Stimulated activated CD8-positive, alpha-beta memory T cell treated with anti-CD3 and anti-CD28 coated beads, Interleukin-4, amount 100 ng/mL, for 24 hours (primary cell): ENCODE results near the gene ZNF598.

Experiments
- DNase-seq: peaks from one replicate; pipeline ENCODE4 v3.0.0-alpha.2; 2020; ENCODE audit warnings: low read depth

Gene ZNF598

GRCh38 chr16:2006317-2006716 lies 3.3 kb downstream of the ZNF598 start:
- DNase-seq, result no peak

- DNase-seq, result no peak
Measured at GRCh38 chr16:2005646-2006045, 4.0 kb downstream of the ZNF598 start.

DNA sequence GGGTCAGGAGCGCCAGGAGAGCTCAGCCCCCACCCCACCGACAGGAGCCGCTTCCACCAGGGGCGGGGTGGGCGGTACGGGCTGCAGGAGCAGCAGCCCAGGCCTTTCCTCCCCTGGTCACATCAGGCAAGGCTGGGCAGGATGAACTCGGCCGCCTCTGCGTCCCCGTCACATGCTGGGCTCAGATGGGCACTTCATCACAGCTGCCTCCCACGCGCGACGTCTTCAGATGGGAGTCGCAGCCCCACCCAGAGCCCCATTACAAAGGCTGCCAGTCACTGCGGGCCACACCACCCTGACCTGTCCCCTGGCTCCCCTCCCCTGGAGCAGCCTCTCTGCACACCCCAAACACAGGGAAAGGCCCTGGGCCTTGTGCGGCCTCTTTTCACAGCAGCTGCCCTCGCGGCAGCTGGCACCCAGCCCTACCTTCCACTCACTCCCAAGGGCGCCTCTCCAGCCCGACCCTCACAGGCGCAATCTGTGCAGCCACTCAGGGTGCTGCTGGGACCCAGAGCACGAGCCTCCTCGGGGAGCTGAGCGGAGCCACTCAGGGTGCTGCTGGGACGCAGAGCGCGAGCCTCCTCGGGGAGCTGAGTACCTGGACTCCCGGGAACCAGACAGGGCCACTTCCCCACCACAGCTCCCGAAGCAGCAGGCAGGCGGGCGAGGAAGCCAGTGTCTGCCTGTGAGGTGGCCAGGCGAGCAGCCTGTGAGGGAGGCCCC lies 4.7 kb downstream of the ZNF598 start:
- no peak for DNase-seq

GRCh38 chr16:2003827-2004641 lies 5.6 kb downstream of the ZNF598 start:
- peak; percentile 84 for DNase-seq

- no peak for DNase-seq
Measured at GRCh38 chr16:2003231-2003826, 6.3 kb downstream of the ZNF598 start.

GRCh38 chr16:2002406-2003230 lies 7.0 kb downstream of the ZNF598 start:
- no peak for DNase-seq

- DNase-seq, result no peak
Measured at GRCh38 chr16:2001456-2002355, 7.9 kb downstream of the ZNF598 start.

GRCh38 chr16:2001035-2001434 lies 8.6 kb downstream of the ZNF598 start:
- no peak for DNase-seq

DNA sequence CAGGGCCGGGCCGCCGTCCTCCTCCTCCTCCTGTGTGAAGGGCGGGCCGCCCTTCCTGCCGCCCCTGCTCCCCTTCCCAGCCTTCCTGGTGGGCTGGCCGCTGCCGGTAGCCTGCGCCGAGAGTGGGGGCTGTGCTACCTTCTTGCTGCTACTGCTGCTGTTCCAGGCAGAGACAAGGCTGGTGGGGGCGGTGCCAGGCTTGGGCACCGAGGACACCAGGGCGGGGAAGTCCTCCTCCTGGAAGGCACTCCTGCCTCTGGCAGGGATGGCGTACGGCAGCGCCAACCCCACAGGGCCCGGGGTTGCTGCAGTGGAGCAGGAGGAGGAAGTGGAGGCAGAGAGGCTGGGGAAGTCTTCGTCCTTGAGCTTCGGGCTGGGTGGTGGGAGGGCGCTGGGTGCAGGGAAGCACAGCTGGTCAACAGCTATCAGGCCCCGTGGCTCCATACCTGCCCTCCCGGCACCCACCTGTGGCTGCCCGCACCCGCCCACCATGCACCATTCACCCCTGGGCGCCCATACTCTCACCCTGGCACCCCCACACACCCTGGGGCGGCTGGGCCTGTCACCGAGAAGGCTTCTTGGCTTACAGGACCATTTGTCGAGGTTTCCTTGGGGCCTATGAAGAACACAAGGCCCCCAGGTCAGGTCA lies 9.6 kb downstream of the ZNF598 start:
- no peak for DNase-seq

- no peak for DNase-seq
Measured at GRCh38 chr16:1998852-1999801, 10.5 kb downstream of the ZNF598 start.

DNA sequence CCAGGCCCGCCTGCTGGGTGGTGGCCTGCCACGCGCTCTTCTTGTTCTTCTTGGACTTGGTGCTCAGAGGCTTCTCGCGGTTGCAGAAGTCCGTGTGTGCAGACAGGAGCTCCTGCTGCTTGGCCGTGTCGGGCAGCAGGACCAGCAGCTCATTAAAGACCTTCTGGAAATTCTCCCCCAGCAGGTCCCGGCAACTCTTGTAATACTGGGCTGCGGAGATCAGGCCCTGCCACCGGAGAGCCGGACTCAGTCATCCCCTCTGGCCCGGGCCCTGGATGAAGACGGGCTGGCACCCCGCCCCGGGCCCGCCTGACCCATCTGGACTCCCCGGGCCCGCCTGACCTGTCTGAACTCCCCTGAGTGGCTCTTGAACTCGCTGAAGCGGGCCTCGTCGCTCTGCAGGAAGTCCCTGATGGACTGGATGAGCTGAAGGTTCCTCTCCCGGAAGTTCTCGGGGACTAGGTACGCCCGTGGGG lies 11.2 kb downstream of the ZNF598 start:
- no peak for DNase-seq

GRCh38 chr16:1997494-1998359 lies 11.9 kb downstream of the ZNF598 start:
- DNase-seq, result no peak

GRCh38 chr16:1993731-1994131 lies 15.9 kb downstream of the ZNF598 start:
- no peak for DNase-seq

DNA sequence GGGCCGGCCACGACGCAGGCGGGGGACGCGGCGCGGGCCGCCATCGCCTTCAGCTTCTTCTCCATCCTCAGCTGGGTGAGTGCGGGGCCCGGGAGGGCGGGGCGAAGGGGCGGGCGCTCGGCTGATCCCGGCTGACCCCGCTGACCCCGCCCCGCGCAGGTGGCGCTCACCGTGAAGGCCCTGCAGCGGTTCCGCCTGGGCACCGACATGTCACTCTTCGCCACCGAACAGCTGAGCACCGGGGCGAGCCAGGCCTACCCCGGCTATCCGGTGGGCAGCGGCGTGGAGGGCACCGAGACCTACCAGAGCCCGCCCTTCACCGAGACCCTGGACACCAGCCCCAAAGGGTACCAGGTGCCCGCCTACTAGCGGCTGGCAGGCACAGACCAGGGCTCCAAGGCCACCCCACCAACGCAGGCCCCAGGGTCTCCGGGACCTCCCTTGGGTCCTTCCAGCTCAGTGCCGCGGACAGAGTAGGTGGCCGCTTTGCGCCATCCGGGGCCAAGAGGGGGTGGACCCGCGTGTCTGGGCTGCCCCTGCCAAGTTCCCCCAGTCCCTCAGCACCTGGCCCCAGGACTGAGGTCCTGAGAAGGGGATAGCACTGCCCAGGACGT lies 16.8 kb downstream of the ZNF598 start:
- no peak for DNase-seq

- peak; percentile 94 for DNase-seq
Measured at GRCh38 chr16:1991948-1992703, 17.5 kb downstream of the ZNF598 start.

GRCh38 chr16:1991588-1991947 lies 18.1 kb downstream of the ZNF598 start:
- DNase-seq, result no peak

GRCh38 chr16:1991135-1991551 lies 18.5 kb downstream of the ZNF598 start:
- DNase-seq, result no peak
